ENCODE measurements around the gene MYH9. TPM values are rescaled to one million over a fixed set of nuclear protein-coding genes. Genes with fewer than 3 reads are reported as not detected.

MYH9 gene
- total RNA-seq, 4 donors from 2014 or later = 361 to 406 (median 386) TPM

GRCh38 chr22:36339171-36340065 is 48.3 kb downstream of the MYH9 start:
- no peaks in the 10 kb centered on the region for H3K9me3 ChIP-seq
- DNase-seq (ENCODE audit: low spot score in 2 of 2) = no peak
- peak overlapping the region in 3 of 4 donors; percentile 17 to 92 (median 88) for H3K27ac ChIP-seq
- TF ChIP-seq CTCF (IDR thresholded peaks at IDR 0.05) (no peak), EP300 (IDR thresholded peaks at IDR 0.05) (peak in 1 of 2 donors; percentile 31)
- H3K27me3 ChIP-seq = no peaks in the 10 kb centered on the region
- 24 to 28% methylated on average over 6 of the region's 6 CpGs for WGBS, 2 donors
- H3K4me1 ChIP-seq = peaks cover 0 to 99% (median 72%) of the 10 kb centered on the region in 4 donors
- H3K4me3 ChIP-seq = no peak overlapping the region
- H3K36me3 ChIP-seq = peaks cover 0 to 72% (median 13%) of the 10 kb centered on the region in 3 donors

- no peak for DNase-seq (ENCODE audit: low spot score in 2 of 2)
- peaks cover 0 to 77% (median 13%) of the 10 kb centered on the region in 3 donors for H3K36me3 ChIP-seq
- 48 to 51% methylated on average over 8 of the region's 8 CpGs for WGBS, 2 donors
- H3K4me1 ChIP-seq = peaks cover 0 to 99% (median 72%) of the 10 kb centered on the region in 4 donors
- H3K4me3 ChIP-seq = no peak overlapping the region
- TF ChIP-seq POLR2A (IDR thresholded peaks at IDR 0.05) = no peak
- TF ChIP-seq CTCF (IDR thresholded peaks at IDR 0.05) = no peak
- TF ChIP-seq EP300 (IDR thresholded peaks at IDR 0.05) = no peak
- no peaks in the 10 kb centered on the region for H3K9me3 ChIP-seq
- H3K27me3 ChIP-seq = no peaks in the 10 kb centered on the region
- H3K27ac ChIP-seq = peak overlapping the region in 3 of 4 donors; percentile 13 to 92 (median 88)
Measured at GRCh38 chr22:36337365-36338130, 50.2 kb downstream of the MYH9 start.

GRCh38 chr22:36336246-36337182 is 51.3 kb downstream of the MYH9 start:
- no peaks in the 10 kb centered on the region for H3K27me3 ChIP-seq
- 72 to 80% methylated on average over 25 to 26 of the region's 26 CpGs for WGBS, 2 donors
- peaks cover 0 to 100% (median 78%) of the 10 kb centered on the region in 4 donors for H3K4me1 ChIP-seq
- no peak for DNase-seq (ENCODE audit: low spot score in 2 of 2)
- H3K9me3 ChIP-seq = no peaks in the 10 kb centered on the region
- H3K4me3 ChIP-seq = no peak overlapping the region
- TF ChIP-seq CTCF (IDR thresholded peaks at IDR 0.05) (no peak), EP300 (IDR thresholded peaks at IDR 0.05) (peak in 1 of 2 donors; percentile 3)
- H3K36me3 ChIP-seq = peaks cover 0 to 68% (median 13%) of the 10 kb centered on the region in 3 donors
- H3K27ac ChIP-seq = peak overlapping the region in 3 of 4 donors; percentile 71 to 92 (median 88)

- Histone ChIP-seq H3K27ac (peak overlapping the region in 3 of 4 donors; percentile 71 to 92 (median 88)), H3K4me3 (no peak overlapping the region), H3K36me3 (peaks cover 0 to 59% (median 8%) of the 10 kb centered on the region in 3 donors), H3K4me1 (peaks cover 0 to 100% (median 83%) of the 10 kb centered on the region in 4 donors), H3K9me3 (no peaks in the 10 kb centered on the region), H3K27me3 (no peaks in the 10 kb centered on the region)
- 42 to 50% methylated on average over 9 of the region's 9 CpGs for WGBS, 2 donors
- TF ChIP-seq CTCF (IDR thresholded peaks at IDR 0.05) = no peak
- TF ChIP-seq EP300 (IDR thresholded peaks at IDR 0.05) = no peak
- TF ChIP-seq POLR2A (IDR thresholded peaks at IDR 0.05) = no peak
- no peak for DNase-seq (ENCODE audit: low spot score in 2 of 2)
Measured at GRCh38 chr22:36335621-36336020, 52.1 kb downstream of the MYH9 start.
